Mesenchymal stem cell (in vitro differentiated cells and primary cell): Measurements from ENCODE around the gene GALNT1.
"Not testable (repeated sequence)": the region's sequence is repeated elsewhere in the genome, so short reads cannot be mapped to it uniquely, and the experiment has no call there.

ENCODE experiments used
- DNase-seq: peaks from one replicate; pipeline ENCODE4 v3.0.0-alpha.2; 2013
- H2AFZ ChIP-seq: one replicate; pipeline ENCODE4 v1.6.1; 2013; ENCODE audit warnings: low read depth, mild to moderate bottlenecking, control low read depth, inconsistent platforms, low read length, moderate library complexity
- H2AK5ac ChIP-seq: 2 replicates; pipeline ENCODE4 v1.6.1; 2013; ENCODE audit warnings: low read length, moderate library complexity, mild to moderate bottlenecking, inconsistent platforms; ENCODE audit not compliant: severe bottlenecking
- H2BK120ac ChIP-seq: one replicate; pipeline ENCODE4 v1.6.1; 2013; ENCODE audit warnings: low read depth, mild to moderate bottlenecking, inconsistent platforms, low read length, moderate library complexity
- H2BK12ac ChIP-seq, 2 experiments: one replicate each; pipeline ENCODE4 v1.6.1; 2013; ENCODE audit warnings: inconsistent platforms in 2 of 2, low read length in 2 of 2, mild to moderate bottlenecking in 2 of 2, moderate library complexity in 2 of 2, control low read depth in 1 of 2
- H2BK15ac ChIP-seq: one replicate; pipeline ENCODE4 v1.6.1; 2013; ENCODE audit warnings: mild to moderate bottlenecking, low read depth, inconsistent platforms; ENCODE audit not compliant: poor library complexity, severe bottlenecking
- H2BK5ac ChIP-seq: 2 replicates; pipeline ENCODE4 v1.6.1; 2013; ENCODE audit warnings: low read depth, mild to moderate bottlenecking, low read length, control low read depth, inconsistent platforms; ENCODE audit not compliant: poor library complexity, severe bottlenecking
- H3K14ac ChIP-seq, 2 experiments: one replicate each; pipeline ENCODE4 v1.6.1; 2013; ENCODE audit warnings: inconsistent platforms in 2 of 2, low read length in 2 of 2, control low read depth in 1 of 2, mild to moderate bottlenecking in 1 of 2, moderate library complexity in 1 of 2
- H3K18ac ChIP-seq, 2 experiments: one replicate each; pipeline ENCODE4 v1.6.1; 2013; ENCODE audit warnings: inconsistent platforms in 2 of 2, low read length in 2 of 2, control low read depth in 1 of 2, low read depth in 1 of 2, mild to moderate bottlenecking in 1 of 2
- H3K23ac ChIP-seq, 2 experiments: one replicate each; pipeline ENCODE4 v1.6.1; 2013; ENCODE audit warnings: inconsistent platforms in 2 of 2, low read length in 2 of 2, mild to moderate bottlenecking in 2 of 2, moderate library complexity in 2 of 2, control low read depth in 1 of 2
- H3K27ac ChIP-seq: 2 replicates; pipeline ENCODE4 v1.5.1; 2013; ENCODE audit warnings: mild to moderate bottlenecking, moderate library complexity, low read length, control low read depth, inconsistent platforms; ENCODE audit not compliant: poor library complexity, severe bottlenecking
- H3K27me3 ChIP-seq, 2 experiments: 2 replicates each; pipeline versions ENCODE4 v1.6.1 to v1.7.0; 2013; ENCODE audit warnings: low read length in 2 of 2, mild to moderate bottlenecking in 2 of 2, moderate library complexity in 2 of 2, control low read depth in 1 of 2, inconsistent platforms in 1 of 2; ENCODE audit not compliant: control insufficient read depth in 1 of 2, insufficient read depth in 1 of 2
- H3K36me3 ChIP-seq, 2 experiments: 2 replicates each; pipeline versions ENCODE4 v1.6.1 to v1.7.0; 2013; ENCODE audit warnings: low read length in 2 of 2, control low read depth in 1 of 2, inconsistent platforms in 1 of 2, low read depth in 1 of 2, mild to moderate bottlenecking in 1 of 2; ENCODE audit not compliant: insufficient read depth in 2 of 2, control insufficient read depth in 1 of 2
- H3K4ac ChIP-seq, 2 experiments: one replicate each; pipeline ENCODE4 v1.6.1; 2013; ENCODE audit warnings: inconsistent platforms in 2 of 2, low read length in 2 of 2, mild to moderate bottlenecking in 2 of 2, moderate library complexity in 2 of 2, control low read depth in 1 of 2, low read depth in 1 of 2
- H3K4me1 ChIP-seq: 2 replicates; pipeline ENCODE4 v1.6.1; 2013; ENCODE audit warnings: low read depth, low read length, control low read depth; ENCODE audit not compliant: control insufficient read depth, insufficient read depth
- H3K4me2 ChIP-seq: 2 replicates; pipeline ENCODE4 v1.6.1; 2013; ENCODE audit warnings: low read length, mild to moderate bottlenecking, inconsistent platforms; ENCODE audit not compliant: poor library complexity, severe bottlenecking
- H3K4me3 ChIP-seq, 2 experiments: 2 replicates each; pipeline versions ENCODE4 v1.5.1 to v1.7.0; 2013; ENCODE audit warnings: low read length in 2 of 2, mild to moderate bottlenecking in 2 of 2, control low read depth in 1 of 2, low read depth in 1 of 2; ENCODE audit not compliant: insufficient read depth in 1 of 2
- H3K79me1 ChIP-seq: replicated peaks from 2 replicates; pipeline ENCODE4 v1.6.1; 2013; ENCODE audit warnings: mild to moderate bottlenecking, control low read depth, low read length, inconsistent platforms; ENCODE audit not compliant: poor library complexity, severe bottlenecking
- H3K9ac ChIP-seq: 2 replicates; pipeline ENCODE4 v1.7.0; 2013; ENCODE audit warnings: mild to moderate bottlenecking, low read length, moderate library complexity
- H3K9me3 ChIP-seq: 2 replicates; pipeline ENCODE4 v1.7.0; 2013; ENCODE audit warnings: mild to moderate bottlenecking, low read length; ENCODE audit not compliant: control insufficient read depth
- H4K8ac ChIP-seq: one replicate; pipeline ENCODE4 v1.6.1; 2013; ENCODE audit warnings: inconsistent platforms, mild to moderate bottlenecking, low read length, moderate library complexity
- H4K91ac ChIP-seq: one replicate; pipeline ENCODE4 v1.6.1; 2013; ENCODE audit warnings: mild to moderate bottlenecking, low read length, inconsistent platforms
- WGBS: methylation state at CpG from one replicate; pipeline ENCODE4 v1.1.7; 2013; ENCODE audit warnings: mixed read lengths; 5-methylcytosine and 5-hydroxymethylcytosine counted together

GALNT1 gene

DNA sequence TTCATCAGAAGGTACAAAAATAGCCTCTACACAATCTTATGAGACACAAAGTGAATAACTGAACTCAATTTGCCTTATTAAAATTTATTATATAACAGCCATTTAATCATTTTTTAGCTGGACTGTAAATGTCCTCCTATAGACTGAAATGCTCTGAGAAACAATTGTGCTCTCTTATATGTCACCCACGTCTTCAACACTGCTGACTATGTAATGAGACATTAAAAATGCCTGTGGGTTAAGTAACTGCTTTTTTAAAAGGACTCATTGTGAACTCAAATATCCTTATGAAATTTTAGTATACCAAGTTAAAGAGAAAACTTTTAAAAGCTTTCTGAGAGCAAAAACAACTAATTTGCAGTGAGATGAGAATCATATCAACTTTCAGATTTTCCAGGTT, 10.4 kb upstream of the GALNT1 start:
- H2AK5ac ChIP-seq = no peak overlapping the region
- H3K23ac ChIP-seq = no peak overlapping the region
- no peak overlapping the region for H3K4me2 ChIP-seq
- no peak overlapping the region for H4K8ac ChIP-seq
- H3K4me3 ChIP-seq = no peak overlapping the region
- H3K4me1 ChIP-seq = no peaks in the 10 kb centered on the region
- H3K79me1 ChIP-seq = no peaks in the 10 kb centered on the region
- no peak overlapping the region for H2AFZ ChIP-seq
- no peaks in the 10 kb centered on the region for H3K9me3 ChIP-seq
- no CpG with 5 or more reads among the region's 1 CpG for WGBS
- no peak overlapping the region for H3K27ac ChIP-seq
- no peaks in the 10 kb centered on the region for H3K27me3 ChIP-seq
- no peak overlapping the region for H2BK15ac ChIP-seq
- no peak overlapping the region for H4K91ac ChIP-seq
- DNase-seq = no peak
- H3K18ac ChIP-seq = no peak overlapping the region
- no peak overlapping the region for H2BK5ac ChIP-seq
- no peak overlapping the region for H3K4ac ChIP-seq
- H3K36me3 ChIP-seq = no peaks in the 10 kb centered on the region
- no peak overlapping the region for H3K9ac ChIP-seq
- H2BK120ac ChIP-seq = no peak overlapping the region
- H3K14ac ChIP-seq = no peak overlapping the region
- H2BK12ac ChIP-seq = no peak overlapping the region

- Histone ChIP-seq H3K14ac (no peak overlapping the region), H3K4me3 (no peak overlapping the region), H3K9me3 (no peaks in the 10 kb centered on the region), H4K91ac (no peak overlapping the region), H2BK5ac (no peak overlapping the region), H3K27me3 (no peaks in the 10 kb centered on the region), H2BK120ac (no peak overlapping the region), H3K18ac (no peak overlapping the region), H2BK15ac (no peak overlapping the region), H3K4ac (no peak overlapping the region), H3K9ac (no peak overlapping the region), H3K79me1 (no peaks in the 10 kb centered on the region), H2AFZ (no peak overlapping the region), H3K23ac (no peak overlapping the region), H2AK5ac (no peak overlapping the region), H3K4me1 (peaks cover 4% of the 10 kb centered on the region), H3K27ac (no peak overlapping the region), H4K8ac (no peak overlapping the region), H3K4me2 (no peak overlapping the region), H3K36me3 (no peaks in the 10 kb centered on the region), H2BK12ac (no peak overlapping the region)
- 47% methylated on average over 6 of the region's 6 CpGs for WGBS
- peak; percentile 52 for DNase-seq
Measured at GRCh38 chr18:35572644-35573043, 8.9 kb upstream of the GALNT1 start.

DNA sequence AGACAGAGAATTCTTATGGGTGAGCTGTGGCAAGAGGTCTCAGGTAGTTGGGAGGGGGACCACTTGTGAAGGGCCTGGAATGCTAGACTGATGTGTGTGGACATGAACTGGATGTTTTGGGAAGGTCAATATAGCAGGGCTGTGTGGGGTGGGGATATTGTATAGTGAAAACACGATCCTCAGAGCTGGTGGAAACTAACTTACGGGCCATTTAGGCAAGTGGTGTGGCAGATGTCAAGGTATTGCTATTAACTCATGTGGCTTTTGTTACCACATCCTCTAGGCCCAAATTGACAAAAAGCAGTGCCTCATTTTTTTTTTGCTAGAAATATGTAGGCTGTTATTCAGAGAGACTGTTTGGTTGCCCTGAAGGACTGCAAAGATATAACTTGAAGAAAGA, 8.0 kb upstream of the GALNT1 start:
- Histone ChIP-seq H2BK12ac (peak overlapping the region in 1 of 2 experiments; percentile 8), H3K4me1 (peaks cover 7% of the 10 kb centered on the region), H3K4me2 (no peak overlapping the region), H2BK15ac (no peak overlapping the region), H2BK5ac (no peak overlapping the region), H3K4ac (no peak overlapping the region), H3K27me3 (no peaks in the 10 kb centered on the region), H3K14ac (no peak overlapping the region), H4K8ac (no peak overlapping the region), H3K23ac (no peak overlapping the region), H4K91ac (no peak overlapping the region), H3K4me3 (no peak overlapping the region), H2AK5ac (peak overlapping the region; percentile 24), H3K18ac (peak overlapping the region in 1 of 2 experiments; percentile 57), H3K9ac (no peak overlapping the region), H2BK120ac (no peak overlapping the region), H2AFZ (no peak overlapping the region), H3K27ac (no peak overlapping the region), H3K79me1 (no peaks in the 10 kb centered on the region), H3K36me3 (no peaks in the 10 kb centered on the region), H3K9me3 (no peaks in the 10 kb centered on the region)
- no peak for DNase-seq
- 94% methylated on average over 2 of the region's 2 CpGs for WGBS

- H3K27me3 ChIP-seq, H2AFZ ChIP-seq, H3K9ac ChIP-seq, DNase-seq, H3K14ac ChIP-seq, H3K4me1 ChIP-seq, H3K4ac ChIP-seq, H3K4me2 ChIP-seq, H3K4me3 ChIP-seq, H2BK120ac ChIP-seq, H3K79me1 ChIP-seq, H3K9me3 ChIP-seq, H4K91ac ChIP-seq, H2BK12ac ChIP-seq, H4K8ac ChIP-seq, H2BK15ac ChIP-seq, H3K36me3 ChIP-seq, H3K18ac ChIP-seq, H2BK5ac ChIP-seq, H3K23ac ChIP-seq: not testable (repeated sequence)
- Histone ChIP-seq H3K27ac (peak overlapping the region; percentile 75), H2AK5ac (peak overlapping the region; percentile 100)
- 100% methylated on average over 3 of the region's 6 CpGs for WGBS
Measured at GRCh38 chr18:35576240-35576845, 5.2 kb upstream of the GALNT1 start.
